HUDEP-2 (cell line): ENCODE data around the gene ERP27.

ENCODE experiments used
- DNase-seq, 76 experiments: peaks; one replicate each; lab custom pipeline; 2025; ENCODE audit not compliant: unreplicated experiment in 76 of 76; lab: John Stamatoyannopoulos, UW

The ERP27 gene

GRCh38 chr12:14879222-14879933 lies 59.0 kb downstream of the ERP27 start:
- no peak for DNase-seq

GRCh38 chr12:14878488-14878887 lies 59.8 kb downstream of the ERP27 start:
- DNase-seq: no peak

GRCh38 chr12:14876833-14877232 lies 61.5 kb downstream of the ERP27 start:
- no peak for DNase-seq

GRCh38 chr12:14874882-14875281 lies 63.5 kb downstream of the ERP27 start:
- no peak for DNase-seq

DNA sequence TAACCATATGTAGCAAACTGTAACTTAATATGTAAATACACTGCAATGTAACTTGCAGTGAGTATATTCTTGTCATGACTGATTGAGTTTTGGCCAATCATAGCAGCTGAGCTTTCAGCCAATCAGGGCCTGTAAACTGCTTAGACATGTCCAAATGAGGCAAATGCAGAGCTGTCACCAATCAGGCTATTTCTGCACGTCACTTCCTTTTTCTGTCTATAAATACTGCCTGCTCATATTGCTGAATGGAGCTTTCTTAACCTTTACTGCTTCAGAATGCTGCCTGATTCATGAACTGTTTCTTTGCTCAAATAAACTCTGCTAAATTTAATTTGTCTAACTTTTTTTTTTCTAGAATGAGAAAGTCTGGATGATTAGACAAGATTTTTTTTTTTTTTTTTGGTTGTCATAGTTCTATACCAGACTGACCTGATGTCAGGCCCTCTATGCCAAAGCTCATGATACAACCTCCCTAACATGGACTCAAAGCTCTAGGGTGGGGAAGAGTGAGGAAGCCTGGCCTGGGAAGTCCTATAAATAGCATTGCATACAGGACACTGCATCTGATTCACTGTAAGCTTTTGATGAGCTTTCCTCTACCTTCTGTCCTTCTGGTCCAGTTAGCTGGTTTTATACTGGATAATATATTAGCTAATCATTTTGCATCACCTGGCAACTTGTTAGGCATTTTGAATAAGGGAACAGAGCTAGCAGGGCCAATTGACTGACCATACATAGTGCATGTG lies 64.7 kb downstream of the ERP27 start:
- DNase-seq: no peak

GRCh38 chr12:14871886-14872285 lies 66.5 kb downstream of the ERP27 start:
- no peak for DNase-seq

DNA sequence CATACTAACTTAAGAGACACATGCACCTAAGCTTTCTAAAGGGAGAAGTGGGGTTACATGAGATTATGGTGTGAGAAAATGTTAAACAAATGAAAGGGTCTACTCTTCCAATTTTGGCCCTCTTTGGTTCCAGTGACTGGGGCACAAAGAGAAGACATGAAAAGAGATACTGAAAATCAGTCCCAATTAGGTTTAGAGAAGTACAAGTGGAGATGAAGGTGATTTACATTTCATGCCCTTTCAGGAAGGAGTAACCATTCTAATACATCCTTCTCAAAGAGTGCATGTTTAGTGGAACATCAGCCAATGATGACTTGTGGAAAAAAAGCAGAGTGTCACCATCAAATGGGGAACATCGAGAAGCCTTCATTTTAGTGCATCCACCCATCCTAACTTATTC lies 67.1 kb downstream of the ERP27 start:
- no peak for DNase-seq

GRCh38 chr12:14868916-14869506 lies 69.3 kb downstream of the ERP27 start:
- no peak for DNase-seq
